GM12872 (cell line): ENCODE measurements around the gene LHX4.

Experiments
- TF ChIP-seq, protein P1 (sequence below): IDR thresholded peaks from 3 replicates; pipeline ENCODE4 v1.5.1; 2011; ENCODE audit warnings: low read depth, mild to moderate bottlenecking, low read length, moderate library complexity; ENCODE audit not compliant: insufficient read depth

Gene LHX4

DNA sequence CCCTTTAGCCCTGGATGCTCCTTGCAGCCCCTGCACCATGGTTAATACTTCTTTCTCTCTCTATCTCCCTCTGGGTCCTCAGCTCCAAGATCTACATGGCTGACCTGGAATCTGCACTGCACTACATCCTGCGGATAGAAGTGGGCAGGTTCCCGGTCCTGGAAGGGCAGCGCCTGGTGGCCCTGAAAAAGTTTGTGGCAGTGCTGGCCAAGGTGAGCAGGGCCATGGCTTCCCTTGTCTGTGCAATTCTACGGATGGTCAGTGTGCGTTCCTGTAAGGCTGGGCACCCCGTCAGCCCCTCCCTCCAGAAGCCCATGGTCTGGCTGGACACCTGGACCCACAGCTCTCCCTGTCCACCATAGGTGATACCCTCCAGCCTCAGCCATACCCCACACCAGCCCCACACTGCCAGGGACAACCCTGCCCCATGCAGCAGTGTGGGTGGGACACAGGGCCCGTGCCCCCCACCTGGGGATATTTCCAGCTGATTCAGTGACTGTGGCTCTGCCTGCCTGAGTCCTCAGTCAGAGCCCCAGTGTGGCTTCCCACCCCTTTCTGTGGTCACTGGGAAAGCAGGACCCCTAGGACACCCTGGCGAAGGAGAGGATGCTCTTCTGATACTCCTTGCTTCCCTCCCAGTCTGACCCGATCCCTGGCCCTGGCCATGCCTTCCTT lies 44.0 kb upstream of the LHX4 start:
- TF ChIP-seq, protein P1, sequence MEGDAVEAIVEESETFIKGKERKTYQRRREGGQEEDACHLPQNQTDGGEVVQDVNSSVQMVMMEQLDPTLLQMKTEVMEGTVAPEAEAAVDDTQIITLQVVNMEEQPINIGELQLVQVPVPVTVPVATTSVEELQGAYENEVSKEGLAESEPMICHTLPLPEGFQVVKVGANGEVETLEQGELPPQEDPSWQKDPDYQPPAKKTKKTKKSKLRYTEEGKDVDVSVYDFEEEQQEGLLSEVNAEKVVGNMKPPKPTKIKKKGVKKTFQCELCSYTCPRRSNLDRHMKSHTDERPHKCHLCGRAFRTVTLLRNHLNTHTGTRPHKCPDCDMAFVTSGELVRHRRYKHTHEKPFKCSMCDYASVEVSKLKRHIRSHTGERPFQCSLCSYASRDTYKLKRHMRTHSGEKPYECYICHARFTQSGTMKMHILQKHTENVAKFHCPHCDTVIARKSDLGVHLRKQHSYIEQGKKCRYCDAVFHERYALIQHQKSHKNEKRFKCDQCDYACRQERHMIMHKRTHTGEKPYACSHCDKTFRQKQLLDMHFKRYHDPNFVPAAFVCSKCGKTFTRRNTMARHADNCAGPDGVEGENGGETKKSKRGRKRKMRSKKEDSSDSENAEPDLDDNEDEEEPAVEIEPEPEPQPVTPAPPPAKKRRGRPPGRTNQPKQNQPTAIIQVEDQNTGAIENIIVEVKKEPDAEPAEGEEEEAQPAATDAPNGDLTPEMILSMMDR = no peak

DNA sequence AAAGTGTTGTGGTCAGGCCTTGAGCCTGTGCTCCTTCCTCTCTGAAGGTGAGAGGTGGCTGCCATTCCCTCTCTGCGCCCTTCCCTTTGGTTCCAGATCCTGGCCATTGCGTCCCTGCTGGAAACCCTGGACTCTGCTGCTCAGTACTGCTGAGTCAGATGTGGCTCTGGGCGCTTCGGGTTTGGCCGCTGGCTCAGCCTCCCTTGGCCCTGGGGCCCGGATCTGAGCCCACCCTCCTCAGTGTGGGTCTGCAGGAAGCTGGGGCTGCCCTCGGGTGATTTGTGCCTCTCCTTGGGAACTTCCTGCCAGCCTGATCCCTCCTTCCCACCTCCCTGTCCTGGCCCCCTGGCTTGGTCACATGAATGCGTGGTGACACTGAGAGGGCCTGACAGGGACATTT lies 43.2 kb upstream of the LHX4 start:
- TF ChIP-seq, protein P1 = no peak

DNA sequence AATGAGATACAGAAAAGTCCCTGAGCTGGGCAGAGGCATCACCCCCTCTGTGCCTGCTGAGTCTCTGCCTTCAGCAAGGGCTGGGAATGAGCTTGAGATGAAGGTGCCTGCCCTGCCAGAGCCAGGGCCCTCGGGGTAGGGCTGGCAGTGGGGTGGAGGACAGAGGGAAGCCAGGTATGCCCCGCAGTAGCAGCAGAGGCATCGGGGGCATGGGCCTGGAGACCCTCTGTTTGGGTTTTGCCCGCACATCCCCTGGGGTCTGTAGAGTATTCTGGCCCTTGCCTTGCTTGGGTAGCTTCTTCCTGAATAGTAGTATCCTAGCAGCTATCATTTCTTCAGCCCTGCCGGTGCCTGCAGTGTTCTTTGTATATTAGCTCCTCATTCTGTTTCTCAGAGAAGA lies 42.4 kb upstream of the LHX4 start:
- TF ChIP-seq, protein P1 = no peak

DNA sequence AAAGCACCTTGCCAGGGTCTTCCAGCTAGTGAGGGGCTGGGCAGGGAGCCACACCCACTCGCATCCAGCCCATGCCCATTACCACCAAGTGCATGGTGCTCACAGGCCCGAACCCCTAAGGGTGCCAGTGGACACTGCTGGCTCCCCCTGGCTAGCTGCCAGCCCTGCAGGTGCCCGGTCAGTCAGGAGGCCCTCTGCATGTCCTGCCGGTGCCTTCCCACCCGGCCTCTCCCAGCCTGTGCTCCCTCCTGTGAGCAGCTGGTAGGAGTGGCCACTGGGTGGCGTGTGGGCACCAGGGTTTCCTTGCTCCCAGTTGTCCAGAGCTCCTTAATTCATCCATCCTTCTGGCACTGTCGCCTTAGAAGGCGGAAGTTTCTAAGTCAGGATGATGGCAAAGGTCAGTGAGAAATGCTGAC lies 42.0 kb upstream of the LHX4 start:
- TF ChIP-seq, protein P1 = peak; percentile 83

DNA sequence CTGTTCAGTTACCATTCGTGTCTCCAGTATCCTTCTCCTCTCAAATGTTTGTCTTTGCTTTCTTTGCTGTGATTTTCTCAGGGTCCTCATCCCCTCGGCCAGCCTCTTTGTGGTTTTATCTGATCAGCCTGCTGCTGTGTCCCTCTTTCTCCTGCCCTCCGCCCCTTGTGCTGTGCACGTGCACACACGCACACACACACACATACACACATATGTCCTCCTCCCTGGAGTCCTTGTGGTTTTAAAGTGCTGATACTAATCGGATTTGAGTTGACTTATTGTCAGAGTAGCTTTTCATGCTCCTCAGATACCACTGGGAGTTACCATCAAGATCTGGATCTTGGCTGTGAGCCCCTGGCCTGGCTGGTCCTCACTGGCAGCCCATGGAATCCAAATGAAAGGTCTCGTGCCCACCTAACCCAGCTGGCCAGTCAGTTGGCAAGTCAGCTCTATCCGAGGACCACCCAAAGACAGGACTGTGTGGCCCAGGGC lies 41.3 kb upstream of the LHX4 start:
- TF ChIP-seq, protein P1 = no peak

DNA sequence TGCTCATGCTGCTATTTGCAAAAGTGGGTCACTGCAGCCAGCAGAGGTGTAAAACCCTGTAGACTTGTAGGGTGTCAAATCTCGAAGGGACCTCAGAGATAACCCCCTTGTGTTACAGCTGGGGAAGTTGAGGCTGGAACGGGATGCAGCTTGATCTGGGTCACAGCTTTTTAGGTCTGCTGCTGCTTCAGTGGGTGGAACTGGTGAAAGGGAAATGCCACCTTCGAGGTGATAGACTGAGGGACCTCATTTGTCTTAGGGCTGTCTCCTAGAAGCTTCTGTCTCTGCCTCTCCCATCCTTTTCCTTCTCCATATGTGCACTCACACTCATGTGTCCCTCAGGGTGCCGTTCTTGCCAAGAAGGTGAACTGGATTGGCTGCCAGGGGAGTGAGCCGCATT lies 40.0 kb upstream of the LHX4 start:
- TF ChIP-seq, protein P1 = no peak

DNA sequence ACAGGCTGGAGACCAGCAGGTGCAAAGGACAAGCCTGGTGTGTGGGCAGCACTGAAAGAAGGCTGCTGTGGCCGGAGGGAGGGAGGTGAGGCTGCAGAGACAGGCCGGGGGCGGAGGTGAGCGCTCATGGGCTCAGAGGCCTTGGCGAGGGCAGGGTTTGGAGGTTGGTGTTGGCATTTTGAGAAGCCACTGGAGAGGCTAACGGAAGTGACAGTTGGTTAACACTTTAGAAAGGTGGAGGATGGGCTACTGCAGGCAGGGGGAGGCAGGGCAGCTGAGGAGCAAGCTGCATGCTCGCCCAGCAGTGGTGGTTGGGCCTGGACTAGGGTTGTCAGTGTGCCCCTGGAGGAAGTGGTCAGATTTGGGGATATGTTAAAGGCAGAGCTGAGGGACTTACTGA lies 37.9 kb upstream of the LHX4 start:
- TF ChIP-seq, protein P1 = no peak
